SK-N-MC (cell line): ENCODE data around the gene CRACR2A.

Source experiments
- DNase-seq: peaks from one replicate; pipeline ENCODE4 v3.0.0-alpha.2; 2011; ENCODE audit warnings: low read depth, low spot score
- H3K27ac ChIP-seq: fragments of 200-600 bp; sonication (generic); 2 replicates; pipeline ENCODE4 v1.5.1; 2016; ENCODE audit warnings: mixed run types
- H3K36me3 ChIP-seq: fragments of 200-600 bp; sonication (generic); 2 replicates; pipeline ENCODE4 v1.6.1; 2017; ENCODE audit warnings: antibody characterized with exemption, low read length, mixed read lengths; ENCODE audit not compliant: insufficient read depth
- H3K4me3 ChIP-seq: fragments of 200-600 bp; sonication (generic); 2 replicates; pipeline ENCODE4 v1.5.1; 2016
- H3K9ac ChIP-seq: fragments of 200-600 bp; sonication (generic); 2 replicates; pipeline ENCODE4 v1.8.0; 2017; ENCODE audit warnings: mixed run types, mixed read lengths; ENCODE audit not compliant: insufficient read length
- H3K9me3 ChIP-seq: fragments of 200-600 bp; sonication (generic); 2 replicates; pipeline ENCODE4 v1.6.1; 2017; ENCODE audit warnings: low read depth, mild to moderate bottlenecking, antibody characterized with exemption, low read length, moderate library complexity, mixed read lengths
- EZH2 ChIP-seq: fragments of 200-600 bp; sonication (generic); IDR thresholded peaks from one replicate; pipeline ENCODE4 v1.6.1; 2017; ENCODE audit warnings: antibody characterized with exemption
- FOXP2 ChIP-seq: optimal IDR thresholded peaks from 2 replicates; pipeline ENCODE3; 2011; ENCODE audit warnings: mild to moderate bottlenecking, moderate library complexity; ENCODE audit not compliant: insufficient read depth; ENCODE audit errors: extremely low read length, control extremely low read depth
- POLR2AphosphoS5 ChIP-seq: IDR thresholded peaks from 2 replicates; pipeline ENCODE4 v1.6.1; 2012; ENCODE audit warnings: mild to moderate bottlenecking, low read depth, low read length, borderline replicate concordance

The CRACR2A gene

GRCh38 chr12:3722368-3722767, 30.5 kb downstream of the CRACR2A start:
- DNase-seq: no peak
- TF ChIP-seq EZH2 (no peak), FOXP2 (no peak), POLR2AphosphoS5 (no peak)
- no peak overlapping the region for H3K4me3 ChIP-seq
- H3K36me3 ChIP-seq: no peaks in the 10 kb centered on the region
- no peak overlapping the region for H3K27ac ChIP-seq
- H3K9me3 ChIP-seq: no peaks in the 10 kb centered on the region; the same call in 1 of the 2 replicates
- no peak overlapping the region for H3K9ac ChIP-seq

- DNase-seq: no peak
- Histone ChIP-seq H3K36me3 (no peaks in the 10 kb centered on the region), H3K4me3 (no peak overlapping the region), H3K27ac (no peak overlapping the region), H3K9ac (no peak overlapping the region), H3K9me3 (no peaks in the 10 kb centered on the region; the same call in 1 of the 2 replicates)
- TF ChIP-seq FOXP2: no peak
- no peak for TF ChIP-seq POLR2AphosphoS5
- no peak for TF ChIP-seq EZH2
Observed at GRCh38 chr12:3720772-3721171, 32.1 kb downstream of the CRACR2A start.

GRCh38 chr12:3718100-3718499, 34.8 kb downstream of the CRACR2A start:
- no peak overlapping the region for H3K4me3 ChIP-seq
- H3K27ac ChIP-seq: no peak overlapping the region
- H3K9ac ChIP-seq: no peak overlapping the region
- no peak for DNase-seq
- no peaks in the 10 kb centered on the region for H3K36me3 ChIP-seq
- no peak for TF ChIP-seq POLR2AphosphoS5
- no peaks in the 10 kb centered on the region; the same call in 1 of the 2 replicates for H3K9me3 ChIP-seq

- no peak overlapping the region for H3K27ac ChIP-seq
- H3K9me3 ChIP-seq: no peaks in the 10 kb centered on the region; the same call in 1 of the 2 replicates
- no peaks in the 10 kb centered on the region for H3K36me3 ChIP-seq
- TF ChIP-seq EZH2: no peak
- no peak for TF ChIP-seq POLR2AphosphoS5
- no peak for TF ChIP-seq FOXP2
- DNase-seq: no peak
- no peak overlapping the region for H3K9ac ChIP-seq
- no peak overlapping the region for H3K4me3 ChIP-seq
Observed at GRCh38 chr12:3717283-3717898, 35.5 kb downstream of the CRACR2A start.

GRCh38 chr12:3715999-3716398, 36.9 kb downstream of the CRACR2A start:
- no peak for DNase-seq
- Histone ChIP-seq H3K4me3 (no peak overlapping the region), H3K9ac (no peak overlapping the region), H3K27ac (no peak overlapping the region), H3K9me3 (no peaks in the 10 kb centered on the region), H3K36me3 (no peaks in the 10 kb centered on the region)
- TF ChIP-seq POLR2AphosphoS5 (no peak), EZH2 (no peak), FOXP2 (no peak)

- H3K27ac ChIP-seq: no peak overlapping the region
- DNase-seq: no peak
- no peak for TF ChIP-seq POLR2AphosphoS5
- TF ChIP-seq FOXP2: no peak
- TF ChIP-seq EZH2: no peak
Observed at GRCh38 chr12:3713947-3714346, 39.0 kb downstream of the CRACR2A start.

GRCh38 chr12:3713483-3713882, 39.4 kb downstream of the CRACR2A start:
- Histone ChIP-seq H3K36me3 (no peaks in the 10 kb centered on the region), H3K4me3 (no peak overlapping the region), H3K27ac (no peak overlapping the region), H3K9ac (no peak overlapping the region), H3K9me3 (no peaks in the 10 kb centered on the region)
- no peak for TF ChIP-seq FOXP2
- no peak for TF ChIP-seq EZH2
- no peak for TF ChIP-seq POLR2AphosphoS5
- DNase-seq: no peak

More at GRCh38 chr12:3713947-3714346, 39.0 kb downstream of the CRACR2A start:
- Histone ChIP-seq H3K36me3 (no peaks in the 10 kb centered on the region), H3K9ac (no peak overlapping the region), H3K9me3 (no peaks in the 10 kb centered on the region), H3K4me3 (no peak overlapping the region)

- Histone ChIP-seq H3K4me3 (no peak overlapping the region), H3K9ac (no peak overlapping the region), H3K9me3 (no peaks in the 10 kb centered on the region), H3K27ac (no peak overlapping the region), H3K36me3 (no peaks in the 10 kb centered on the region)
- DNase-seq: no peak
- no peak for TF ChIP-seq EZH2
- no peak for TF ChIP-seq FOXP2
- no peak for TF ChIP-seq POLR2AphosphoS5
Observed at GRCh38 chr12:3712209-3712992, 40.5 kb downstream of the CRACR2A start.

GRCh38 chr12:3705354-3705675, 47.6 kb downstream of the CRACR2A start:
- Histone ChIP-seq H3K4me3 (no peak overlapping the region), H3K9me3 (no peaks in the 10 kb centered on the region), H3K36me3 (no peaks in the 10 kb centered on the region), H3K27ac (no peak overlapping the region), H3K9ac (no peak overlapping the region)
- DNase-seq: no peak
- TF ChIP-seq FOXP2 (no peak), EZH2 (no peak), POLR2AphosphoS5 (no peak)
